HG03439 (cell line): Measurements from ENCODE around the gene PERCC1.

Experiments
- ATAC-seq: cut with Tn5 transposase; IDR thresholded peaks from one replicate; pipeline ENCODE4 v1.9.1; 2021; ENCODE audit warnings: mild to moderate bottlenecking, moderate library complexity; ENCODE audit not compliant: unreplicated experiment

Gene PERCC1

GRCh38 chr16:1448536-1449116, 17.7 kb downstream of the PERCC1 start:
- ATAC-seq, result no peak

- no peak for ATAC-seq
These were observed 18.4 kb downstream of the PERCC1 start for GRCh38 chr16:1449201-1449788.

GRCh38 chr16:1450218-1450617, 19.3 kb downstream of the PERCC1 start:
- ATAC-seq, result no peak

- no peak for ATAC-seq
These were observed 20.0 kb downstream of the PERCC1 start for GRCh38 chr16:1450841-1451240.

GRCh38 chr16:1451702-1452392, 21.0 kb downstream of the PERCC1 start:
- no peak for ATAC-seq

- no peak for ATAC-seq
These were observed 21.7 kb downstream of the PERCC1 start for GRCh38 chr16:1452530-1452929.

GRCh38 chr16:1453316-1453715, 22.4 kb downstream of the PERCC1 start:
- no peak for ATAC-seq

GRCh38 chr16:1454561-1454960, 23.7 kb downstream of the PERCC1 start:
- ATAC-seq, result no peak

GRCh38 chr16:1455190-1456171, 24.6 kb downstream of the PERCC1 start:
- no peak for ATAC-seq

GRCh38 chr16:1456951-1457350, 26.1 kb downstream of the PERCC1 start:
- no peak for ATAC-seq

GRCh38 chr16:1457489-1458245, 26.8 kb downstream of the PERCC1 start:
- ATAC-seq, result no peak

GRCh38 chr16:1458336-1458976, 27.6 kb downstream of the PERCC1 start:
- no peak for ATAC-seq

GRCh38 chr16:1458977-1459341, 28.1 kb downstream of the PERCC1 start:
- no peak for ATAC-seq

- no peak for ATAC-seq
These were observed 29.1 kb downstream of the PERCC1 start for GRCh38 chr16:1459967-1460366.

- ATAC-seq, result no peak
These were observed 29.8 kb downstream of the PERCC1 start for GRCh38 chr16:1460602-1461138.

GRCh38 chr16:1461146-1461545, 30.3 kb downstream of the PERCC1 start:
- no peak for ATAC-seq

GRCh38 chr16:1464196-1464893, 33.5 kb downstream of the PERCC1 start:
- ATAC-seq, result no peak

- ATAC-seq, result no peak
These were observed 34.2 kb downstream of the PERCC1 start for GRCh38 chr16:1464894-1465566.

- no peak for ATAC-seq
These were observed 34.7 kb downstream of the PERCC1 start for GRCh38 chr16:1465567-1465915.
